Activated gamma-delta T cell (primary cell): ENCODE results near the gene TRAF2.
A peak's percentile ranks its signal among the peaks of the same experiment; 100 is the strongest.
"Not testable (repeated sequence)": the region's sequence is repeated elsewhere in the genome, so short reads cannot be mapped to it uniquely, and the experiment has no call there.

ENCODE experiments used
- DNase-seq: peaks from one replicate; lab custom pipeline; 2025; lab: John Stamatoyannopoulos, UW

Gene TRAF2

GRCh38 chr9:136882109-136882946 lies 4.0 kb upstream of the TRAF2 start:
- DNase-seq: peak; percentile 71

DNA sequence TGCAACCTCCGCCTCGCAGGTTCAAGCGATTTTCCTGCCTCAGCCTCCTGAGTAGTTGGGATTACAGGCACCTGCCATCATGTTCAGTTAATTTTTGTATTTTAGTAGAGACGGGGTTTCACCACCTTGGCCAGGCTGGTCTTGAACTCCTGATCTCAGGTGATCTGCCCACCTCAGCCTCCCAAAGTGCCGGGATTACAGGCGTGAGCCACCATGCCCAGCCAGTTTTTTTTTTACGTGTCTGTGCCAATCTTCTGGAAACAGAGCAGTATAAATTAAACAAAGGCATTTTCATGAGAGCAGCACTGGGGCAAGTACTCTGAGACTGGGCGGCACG lies 3.4 kb upstream of the TRAF2 start:
- not testable (repeated sequence) for DNase-seq

DNA sequence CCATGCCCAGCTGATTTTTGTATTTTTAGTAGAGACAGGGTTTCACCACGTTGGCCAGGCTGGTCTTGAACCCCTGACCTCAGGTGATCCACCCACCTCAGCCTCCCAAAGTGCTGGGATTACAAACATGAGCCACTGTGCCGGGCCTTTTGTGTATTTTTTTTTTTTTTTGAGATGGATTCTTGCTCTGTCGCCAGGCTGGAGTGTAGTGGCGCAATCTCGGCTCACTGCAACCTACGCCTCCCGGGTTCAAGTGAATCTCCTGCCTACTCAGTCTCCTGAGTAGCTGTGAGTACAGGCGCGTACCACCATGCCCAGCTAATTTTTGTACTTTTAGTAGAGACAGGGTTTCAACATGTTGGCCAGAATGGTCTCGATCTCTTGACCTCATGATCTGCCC lies 2.6 kb upstream of the TRAF2 start:
- not testable (repeated sequence) for DNase-seq

- DNase-seq: peak; percentile 88
Measured at GRCh38 chr9:136886610-136887597, 588 bp downstream of the TRAF2 start.

GRCh38 chr9:136888454-136888853 lies 2.1 kb downstream of the TRAF2 start:
- DNase-seq: no peak

GRCh38 chr9:136889858-136890257 lies 3.5 kb downstream of the TRAF2 start:
- DNase-seq: no peak

GRCh38 chr9:136890661-136891060 lies 4.3 kb downstream of the TRAF2 start:
- no peak for DNase-seq

- no peak for DNase-seq
Measured at GRCh38 chr9:136896027-136896426, 9.7 kb downstream of the TRAF2 start.

- DNase-seq: no peak
Measured at GRCh38 chr9:136898483-136899100, 12.3 kb downstream of the TRAF2 start.

- DNase-seq: no peak
Measured at GRCh38 chr9:136899196-136899595, 12.9 kb downstream of the TRAF2 start.

DNA sequence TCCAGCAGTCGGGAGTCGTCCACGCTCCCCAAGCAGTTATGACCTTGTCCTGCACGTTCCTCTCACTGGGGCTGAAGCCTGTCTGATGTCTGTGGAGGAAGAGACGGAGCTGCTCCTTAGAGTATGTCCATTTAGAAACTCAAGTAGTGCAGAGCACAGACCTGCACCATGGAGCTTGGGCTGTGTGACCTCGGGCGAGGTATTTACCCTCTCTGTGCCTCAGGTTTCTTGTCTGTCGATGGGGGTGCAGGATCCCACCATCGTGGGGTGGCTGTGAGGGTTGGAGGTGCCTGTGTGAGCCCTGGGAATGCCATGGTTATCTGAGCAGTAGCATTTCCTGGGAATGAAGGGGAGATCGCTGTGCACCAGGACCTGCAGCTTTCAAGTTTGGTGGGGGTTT lies 14.2 kb downstream of the TRAF2 start:
- no peak for DNase-seq

GRCh38 chr9:136900988-136901515 lies 14.7 kb downstream of the TRAF2 start:
- DNase-seq: no peak

- no peak for DNase-seq
Measured at GRCh38 chr9:136901516-136902258, 15.4 kb downstream of the TRAF2 start.

DNA sequence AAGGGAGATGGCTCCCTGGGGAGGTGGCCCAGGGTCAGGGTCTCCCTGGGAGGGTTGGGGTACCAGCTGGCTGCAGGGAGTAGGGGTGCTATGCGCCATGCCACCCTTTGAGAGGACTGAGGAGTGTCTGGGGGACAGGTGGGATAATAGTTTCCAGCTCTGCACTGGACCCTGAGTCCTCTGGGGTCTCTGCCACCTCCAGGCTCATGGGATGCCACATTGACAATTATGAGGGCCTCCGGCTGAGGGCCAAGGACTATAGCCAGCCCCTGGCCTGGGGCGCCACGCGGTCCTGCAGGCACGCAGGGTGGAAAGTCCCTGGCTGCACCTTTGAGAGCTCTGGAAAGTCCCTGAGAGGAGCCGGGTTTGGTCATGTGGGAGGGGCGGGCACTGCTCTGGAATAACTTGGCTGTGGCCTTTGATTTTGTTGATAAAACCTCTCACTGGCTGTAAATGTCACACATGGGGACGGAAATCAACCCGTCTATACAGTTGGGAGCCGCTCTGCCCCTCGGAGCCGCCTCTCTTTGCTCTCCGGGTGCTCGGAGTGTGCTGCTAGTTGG lies 16.0 kb downstream of the TRAF2 start:
- peak; percentile 59 for DNase-seq

DNA sequence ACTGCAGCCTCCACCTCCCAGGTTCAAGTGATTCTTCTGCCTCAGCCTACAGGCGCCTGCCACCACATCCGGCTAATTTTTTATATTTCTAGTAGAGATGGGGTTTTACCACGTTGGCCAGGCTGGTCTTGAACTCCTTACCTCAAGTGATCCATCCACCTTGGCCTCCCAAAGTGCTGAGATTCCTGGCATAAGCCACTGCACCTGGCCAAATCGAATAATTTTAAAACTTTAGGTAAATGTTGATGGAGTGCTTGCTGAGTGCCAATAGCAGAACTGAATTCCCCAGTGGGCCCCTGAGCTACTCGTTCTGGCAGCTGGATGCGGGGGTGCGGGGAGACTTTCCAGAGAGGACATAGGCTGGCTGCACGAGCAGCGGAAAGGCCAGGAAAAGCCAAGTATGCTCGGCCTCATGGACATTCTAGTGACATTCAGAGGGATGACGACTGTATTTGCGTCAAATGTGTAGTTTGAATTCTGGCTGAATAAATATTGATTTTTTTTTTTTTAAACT lies 16.8 kb downstream of the TRAF2 start:
- DNase-seq: no peak

DNA sequence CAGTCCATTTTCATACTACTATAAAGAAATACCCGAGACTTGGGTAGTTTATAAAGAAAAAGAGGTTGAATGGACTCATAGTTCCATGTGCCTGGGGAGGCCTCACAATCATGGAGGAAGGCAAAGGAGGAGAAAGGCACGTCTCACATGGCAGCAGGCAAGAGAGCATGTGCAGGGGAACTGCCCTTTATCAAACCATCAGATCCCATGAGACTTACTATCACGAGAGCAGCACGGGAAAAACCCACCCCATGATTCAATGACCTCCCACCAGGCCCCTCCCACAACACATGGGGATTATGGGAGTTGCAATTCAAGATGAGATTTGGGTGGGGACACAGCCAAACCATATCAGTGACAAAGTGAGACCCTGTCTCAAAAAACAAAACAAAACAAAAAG lies 19.9 kb downstream of the TRAF2 start:
- no peak for DNase-seq

GRCh38 chr9:136907011-136907914 lies 20.9 kb downstream of the TRAF2 start:
- DNase-seq: no peak

DNA sequence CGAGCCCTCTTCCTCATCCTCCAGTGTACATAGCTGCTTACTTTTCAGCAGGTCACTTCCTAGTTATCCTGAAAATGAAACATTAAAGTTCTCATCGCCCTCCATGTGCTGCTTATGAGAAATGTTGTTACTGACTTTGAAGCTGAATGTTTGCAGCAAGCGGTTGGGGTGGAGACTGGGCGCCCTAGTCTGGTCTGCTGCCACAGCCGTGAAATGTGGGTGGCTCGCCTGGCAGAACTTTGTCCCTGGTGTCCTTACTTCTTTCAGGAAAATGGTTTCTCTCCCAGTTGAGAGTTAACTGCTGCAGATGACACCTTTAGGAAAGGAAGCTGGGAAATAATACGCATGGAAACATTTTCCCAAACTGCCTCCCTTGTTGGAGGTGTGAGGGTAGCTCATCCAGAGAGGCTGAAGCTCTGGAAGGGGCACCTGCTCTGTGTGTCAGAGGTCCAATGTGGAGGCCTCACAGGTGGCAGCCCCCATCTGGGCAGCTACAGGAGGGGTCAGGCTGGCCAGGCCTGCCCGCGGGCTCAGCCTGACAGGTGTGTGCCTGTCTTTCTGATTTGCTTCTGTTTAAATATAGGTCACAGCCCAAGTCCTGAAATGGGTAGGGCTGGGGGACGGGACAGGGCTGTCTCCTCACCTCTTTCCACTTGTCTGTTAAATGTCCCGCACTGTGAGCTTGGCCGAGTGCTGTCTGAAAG lies 24.0 kb downstream of the TRAF2 start:
- no peak for DNase-seq

DNA sequence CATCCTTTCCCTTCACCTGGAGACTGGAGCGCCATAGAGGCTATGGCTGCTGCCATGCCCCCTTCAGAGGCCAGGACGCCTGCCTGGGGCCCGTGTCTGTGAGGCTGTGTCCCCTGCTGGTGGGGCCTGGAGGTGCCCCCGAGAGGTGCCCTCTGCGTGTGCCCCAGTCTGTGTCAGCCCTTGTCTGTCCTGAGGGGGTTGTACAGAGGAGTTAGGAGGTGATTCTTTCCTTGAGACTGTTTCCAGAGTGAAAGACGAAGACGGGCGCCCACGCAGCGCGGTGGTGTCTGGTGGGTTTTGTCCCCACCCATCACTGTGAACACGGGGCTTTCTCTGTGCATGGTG lies 24.6 kb downstream of the TRAF2 start:
- DNase-seq: no peak
